NCI-H748 treated with DMSO at 0.1 percent for 48 hours (cell line): ENCODE measurements around the gene PCDHGB4.
A peak's percentile ranks its signal among the peaks of the same experiment; 100 is the strongest.
"Not testable (repeated sequence)": the region's sequence is repeated elsewhere in the genome, so short reads cannot be mapped to it uniquely, and the experiment has no call there.

Experiments used
- DNase-seq: peaks from one replicate; lab custom pipeline; 2025; lab: John Stamatoyannopoulos, UW

The PCDHGB4 gene

GRCh38 chr5:141398608-141399007 lies 11.1 kb downstream of the PCDHGB4 start:
- no peak for DNase-seq

GRCh38 chr5:141399555-141400258 lies 12.2 kb downstream of the PCDHGB4 start:
- DNase-seq: no peak

- no peak for DNase-seq
Measured at GRCh38 chr5:141402553-141403243, 15.2 kb downstream of the PCDHGB4 start, which contains the start of gene PCDHGA9. Gene PCDHGA9 (plus strand): TSS chr5:141402778. CDS start chr5:141402953, 175 bp downstream.

- DNase-seq: no peak
Measured at GRCh38 chr5:141403387-141403786, 15.9 kb downstream of the PCDHGB4 start.

GRCh38 chr5:141407790-141408505 lies 20.4 kb downstream of the PCDHGB4 start, which contains the start of gene PCDHGB6:
Gene PCDHGB6 (plus strand): TSS chr5:141408021. CDS start chr5:141408203, 182 bp downstream.
- DNase-seq: not testable (repeated sequence)

GRCh38 chr5:141409598-141410306 lies 22.3 kb downstream of the PCDHGB4 start:
- no peak for DNase-seq

- no peak for DNase-seq
Measured at GRCh38 chr5:141411575-141411974, 24.1 kb downstream of the PCDHGB4 start.

GRCh38 chr5:141412854-141413539 lies 25.5 kb downstream of the PCDHGB4 start, which contains the start of gene PCDHGA10:
Gene PCDHGA10 (plus strand): TSS chr5:141412987. CDS start chr5:141413176, 189 bp downstream.
- DNase-seq: peak; percentile 65

GRCh38 chr5:141413540-141414069 lies 26.1 kb downstream of the PCDHGB4 start:
- peak; percentile 7 for DNase-seq

GRCh38 chr5:141414548-141415274 lies 27.2 kb downstream of the PCDHGB4 start:
- not testable (repeated sequence) for DNase-seq

GRCh38 chr5:141415275-141415618 lies 27.7 kb downstream of the PCDHGB4 start:
- not testable (repeated sequence) for DNase-seq

- DNase-seq: not testable (repeated sequence)
Measured at GRCh38 chr5:141417494-141418172, 30.1 kb downstream of the PCDHGB4 start, which contains the start of gene PCDHGB7. Gene PCDHGB7 (plus strand): TSS chr5:141417677. CDS start chr5:141417860, 183 bp downstream.

GRCh38 chr5:141419074-141419880 lies 31.8 kb downstream of the PCDHGB4 start:
- no peak for DNase-seq

- no peak for DNase-seq
Measured at GRCh38 chr5:141420855-141421488, 33.5 kb downstream of the PCDHGB4 start, which contains the start of gene PCDHGA11. Gene PCDHGA11 (plus strand): TSS chr5:141421051. CDS start chr5:141421228, 177 bp downstream.

GRCh38 chr5:141421489-141421855 lies 34.0 kb downstream of the PCDHGB4 start:
- no peak for DNase-seq

- DNase-seq: no peak
Measured at GRCh38 chr5:141422742-141423291, 35.3 kb downstream of the PCDHGB4 start.

GRCh38 chr5:141427783-141428426 lies 40.4 kb downstream of the PCDHGB4 start:
- no peak for DNase-seq
